Thyroid gland (tissue), 4 donors: ENCODE data around the gene GPR153. TPM values are rescaled to one million over a fixed set of nuclear protein-coding genes. Genes with fewer than 3 reads are reported as not detected.

Experiments used
- DNase-seq, 2 donors: peaks; one replicate each; pipeline ENCODE4 v3.0.0-alpha.2; 2019
- H3K27ac ChIP-seq, 3 donors: fragments of 200-600 bp; sonication (generic); 1 replicate in 2 of 3; 2 replicates in 1 of 3; pipeline ENCODE4 v1.5.1; 2016 to 2019; ENCODE audit warnings: mild to moderate bottlenecking in 1 of 3, moderate library complexity in 1 of 3
- H3K27me3 ChIP-seq: fragments of 200-600 bp; sonication (generic); one replicate; pipeline ENCODE4 v1.5.1; 2019
- H3K36me3 ChIP-seq, 2 donors: fragments of 200-600 bp; sonication (generic); one replicate each; pipeline ENCODE4 v1.5.1; 2016 to 2019
- H3K4me1 ChIP-seq, 2 donors: fragments of 200-600 bp; sonication (generic); one replicate each; pipeline ENCODE4 v1.5.1; 2017 to 2019
- H3K4me3 ChIP-seq, 3 donors: fragments of 200-600 bp; sonication (generic); replicated peaks in 1 of 3; 1 replicate in 2 of 3; 2 replicates in 1 of 3; pipeline ENCODE4 v1.5.1; 2016; ENCODE audit warnings: mild to moderate bottlenecking in 1 of 3
- H3K9me3 ChIP-seq: fragments of 200-600 bp; sonication (generic); one replicate; pipeline ENCODE4 v1.5.1; 2017
- CTCF ChIP-seq, 6 experiments: fragments of 200-600 bp in 3 of 6; fragments of 450-650 bp in 3 of 6; sonication (generic) in 3 of 6; IDR thresholded peaks; one replicate each; pipeline ENCODE4 v1.5.1; 2016 to 2019; ENCODE audit warnings: antibody characterized with exemption in 6 of 6, mild to moderate bottlenecking in 2 of 6, inconsistent platforms in 1 of 6, moderate library complexity in 1 of 6
- POLR2A ChIP-seq, 2 donors: fragments of 450-650 bp; IDR thresholded peaks; one replicate each; pipeline ENCODE4 v1.6.1; 2017; ENCODE audit warnings: antibody characterized with exemption in 2 of 2, mild to moderate bottlenecking in 2 of 2, moderate library complexity in 1 of 2
- WGBS, 2 donors: methylation state at CpG; one replicate each; pipeline ENCODE4 v1.1.5; 2017; 5-methylcytosine and 5-hydroxymethylcytosine counted together
- intact Hi-C: fragments of 100-400 bp; cut with DNase I; formaldehyde crosslinking; loops from one replicate; pipeline ENCODE4 v1.15.1; 2023
- total RNA-seq, 4 donors: library from RNA; depleted of rRNA; stranded (reverse); fragments of >200 nt; gene quantifications; one replicate each; pipeline ENCODE4 v1.2.3, GENCODE V29; 2016

Gene GPR153
- total RNA-seq, 4 donors from 2014 or later: 0.78 to 3.2 (median 1.5) TPM

- Histone ChIP-seq H3K27me3 (no peaks in the 10 kb centered on the region), H3K4me3 (no peak overlapping the region), H3K27ac (no peak overlapping the region), H3K4me1 (peaks cover 0 to 7% of the 10 kb centered on the region in 2 donors), H3K9me3 (no peaks in the 10 kb centered on the region), H3K36me3 (no peaks in the 10 kb centered on the region)
- no peak for TF ChIP-seq POLR2A (IDR thresholded peaks at IDR 0.05)
- TF ChIP-seq CTCF (IDR thresholded peaks at IDR 0.05): no peak
- intact Hi-C loops: no loop called here
- DNase-seq: no peak
- 83 to 89% methylated on average over 10 to 11 of the region's 11 CpGs for WGBS, 2 donors
Observed at GRCh38 chr1:6266641-6267040, 5.7 kb upstream of the GPR153 start.

- Histone ChIP-seq H3K36me3 (no peaks in the 10 kb centered on the region), H3K27me3 (peaks cover 7% of the 10 kb centered on the region), H3K4me1 (peaks cover 0 to 17% of the 10 kb centered on the region in 2 donors), H3K4me3 (no peak overlapping the region), H3K9me3 (no peaks in the 10 kb centered on the region), H3K27ac (no peak overlapping the region)
- intact Hi-C loops: no loop called here
- no peak for DNase-seq
- 86 to 95% methylated on average over 14 of the region's 15 CpGs for WGBS, 2 donors
- TF ChIP-seq CTCF (IDR thresholded peaks at IDR 0.05): no peak
- no peak for TF ChIP-seq POLR2A (IDR thresholded peaks at IDR 0.05)
Observed at GRCh38 chr1:6265151-6265550, 4.3 kb upstream of the GPR153 start.

- H3K36me3 ChIP-seq: no peaks in the 10 kb centered on the region
- H3K4me3 ChIP-seq: no peak overlapping the region
- H3K27me3 ChIP-seq: peaks cover 7% of the 10 kb centered on the region
- TF ChIP-seq CTCF (IDR thresholded peaks at IDR 0.05): no peak
- TF ChIP-seq POLR2A (IDR thresholded peaks at IDR 0.05): no peak
- intact Hi-C loops: no loop called here
- no peak for DNase-seq
- 79 to 85% methylated on average over 5 to 6 of the region's 7 CpGs for WGBS, 2 donors
- H3K9me3 ChIP-seq: no peaks in the 10 kb centered on the region
- no peak overlapping the region for H3K27ac ChIP-seq
- peaks cover 7 to 25% of the 10 kb centered on the region in 2 donors for H3K4me1 ChIP-seq
Observed at GRCh38 chr1:6263716-6264115, 2.8 kb upstream of the GPR153 start.

GRCh38 chr1:6262555-6263420, 1.9 kb upstream of the GPR153 start:
- Histone ChIP-seq H3K27ac (no peak overlapping the region), H3K4me3 (no peak overlapping the region), H3K9me3 (no peaks in the 10 kb centered on the region), H3K4me1 (peaks cover 7 to 25% of the 10 kb centered on the region in 2 donors), H3K27me3 (peaks cover 7% of the 10 kb centered on the region), H3K36me3 (no peaks in the 10 kb centered on the region)
- intact Hi-C loops: no loop called here
- no peak for TF ChIP-seq POLR2A (IDR thresholded peaks at IDR 0.05)
- TF ChIP-seq CTCF (IDR thresholded peaks at IDR 0.05): no peak
- 65% methylated on average over 23 of the region's 25 CpGs; no CpG with 5 or more reads in 1 of the 2 donors for WGBS, 2 donors
- DNase-seq: no peak

GRCh38 chr1:6261615-6261995, 707 bp upstream of the GPR153 start:
- no peak for TF ChIP-seq POLR2A (IDR thresholded peaks at IDR 0.05)
- TF ChIP-seq CTCF (IDR thresholded peaks at IDR 0.05): no peak
- H3K9me3 ChIP-seq: no peaks in the 10 kb centered on the region
- H3K4me3 ChIP-seq: no peak overlapping the region
- H3K4me1 ChIP-seq: peaks cover 7 to 25% of the 10 kb centered on the region in 2 donors
- peaks cover 7% of the 10 kb centered on the region for H3K27me3 ChIP-seq
- H3K36me3 ChIP-seq: no peaks in the 10 kb centered on the region
- intact Hi-C loops: no loop called here
- 15 to 18% methylated on average over 13 to 15 of the region's 15 CpGs for WGBS, 2 donors
- DNase-seq: no peak
- H3K27ac ChIP-seq: no peak overlapping the region
